UCSD-AML1 (cell line): ENCODE data around the gene MEGF11.

Experiments
- DNase-seq: peaks from one replicate; lab custom pipeline; 2025; ENCODE audit not compliant: unreplicated experiment; lab: John Stamatoyannopoulos, UW

The MEGF11 gene

GRCh38 chr15:66038387-66039116 is 215.0 kb downstream of the MEGF11 start:
- DNase-seq, result no peak

- DNase-seq, result no peak
These were observed 216.7 kb downstream of the MEGF11 start for GRCh38 chr15:66036859-66037258.

- no peak for DNase-seq
These were observed 217.6 kb downstream of the MEGF11 start for GRCh38 chr15:66035901-66036300.

GRCh38 chr15:66033143-66033542 is 220.4 kb downstream of the MEGF11 start:
- DNase-seq, result no peak

- DNase-seq, result no peak
These were observed 221.5 kb downstream of the MEGF11 start for GRCh38 chr15:66032006-66032405.

- no peak for DNase-seq
These were observed 222.9 kb downstream of the MEGF11 start for GRCh38 chr15:66030650-66031049.

GRCh38 chr15:66029650-66030049 is 223.9 kb downstream of the MEGF11 start:
- DNase-seq, result no peak

- no peak for DNase-seq
These were observed 226.2 kb downstream of the MEGF11 start for GRCh38 chr15:66027268-66027805.

GRCh38 chr15:66025972-66026371 is 227.6 kb downstream of the MEGF11 start:
- DNase-seq, result no peak

- DNase-seq, result no peak
These were observed 228.5 kb downstream of the MEGF11 start for GRCh38 chr15:66025015-66025452.

GRCh38 chr15:66024116-66024515 is 229.4 kb downstream of the MEGF11 start:
- DNase-seq, result no peak

- no peak for DNase-seq
These were observed 230.1 kb downstream of the MEGF11 start for GRCh38 chr15:66023311-66023972.

GRCh38 chr15:66022163-66022525 is 231.4 kb downstream of the MEGF11 start:
- DNase-seq, result no peak

- DNase-seq, result no peak
These were observed 231.9 kb downstream of the MEGF11 start for GRCh38 chr15:66021496-66022162.

- no peak for DNase-seq
These were observed 233.6 kb downstream of the MEGF11 start for GRCh38 chr15:66019826-66020398.

- no peak for DNase-seq
These were observed 234.2 kb downstream of the MEGF11 start for GRCh38 chr15:66019368-66019767.

GRCh38 chr15:66018488-66018797 is 235.1 kb downstream of the MEGF11 start:
- DNase-seq, result no peak

- no peak for DNase-seq
These were observed 235.6 kb downstream of the MEGF11 start for GRCh38 chr15:66017792-66018487.

- DNase-seq, result no peak
These were observed 236.6 kb downstream of the MEGF11 start for GRCh38 chr15:66017000-66017399.

- no peak for DNase-seq
These were observed 237.4 kb downstream of the MEGF11 start for GRCh38 chr15:66016199-66016598.

GRCh38 chr15:66014635-66015182 is 238.8 kb downstream of the MEGF11 start:
- DNase-seq, result no peak
